Mucosa of stomach (tissue), 1 donor: ENCODE measurements around the gene CACNA1E.

ENCODE experiments used
- H3K27me3 ChIP-seq: one replicate; pipeline ENCODE4 v1.7.0; 2013; ENCODE audit warnings: mild to moderate bottlenecking, low read length; ENCODE audit not compliant: control insufficient read depth, insufficient read depth
- H3K36me3 ChIP-seq: one replicate; pipeline ENCODE4 v1.7.0; 2013; ENCODE audit warnings: low read length; ENCODE audit not compliant: control insufficient read depth, insufficient read depth
- H3K4me1 ChIP-seq: one replicate; pipeline ENCODE4 v1.7.0; 2013; ENCODE audit warnings: mild to moderate bottlenecking, low read length; ENCODE audit not compliant: control insufficient read depth, insufficient read depth
- H3K4me3 ChIP-seq: one replicate; pipeline ENCODE4 v1.7.0; 2013; ENCODE audit warnings: low read length
- H3K9ac ChIP-seq: one replicate; pipeline ENCODE4 v1.7.0; 2013; ENCODE audit warnings: mild to moderate bottlenecking, low read length, moderate library complexity
- H3K9me3 ChIP-seq: one replicate; pipeline ENCODE4 v1.7.0; 2013; ENCODE audit warnings: mild to moderate bottlenecking, low read length, moderate library complexity; ENCODE audit not compliant: control insufficient read depth
- donor health status: Pancreatic carcinoma.

The CACNA1E gene

GRCh38 chr1:181769846-181770245 is 286.5 kb downstream of the CACNA1E start:
- Histone ChIP-seq H3K4me3 (no peak overlapping the region), H3K9me3 (no peaks in the 10 kb centered on the region), H3K36me3 (no peaks in the 10 kb centered on the region), H3K9ac (no peak overlapping the region), H3K4me1 (no peaks in the 10 kb centered on the region), H3K27me3 (no peaks in the 10 kb centered on the region)

DNA sequence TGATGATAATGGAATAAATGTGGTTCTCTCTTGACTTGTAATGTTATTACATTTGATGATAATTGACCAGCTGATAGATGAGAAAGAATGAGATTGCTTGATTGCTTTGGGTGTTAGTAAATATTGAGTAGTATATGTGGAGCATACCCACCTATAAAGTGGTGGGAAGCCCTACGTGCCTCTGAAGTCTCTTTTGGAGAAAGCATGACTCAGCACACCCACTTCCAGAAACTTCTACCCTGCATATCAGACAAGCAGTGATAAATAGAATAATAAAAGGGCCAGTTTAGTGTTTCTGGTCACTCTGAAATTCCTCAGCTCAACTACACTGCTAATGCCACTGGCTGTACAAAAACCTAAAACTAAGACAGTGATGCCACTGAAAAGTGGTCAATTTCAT is 289.4 kb downstream of the CACNA1E start:
- no peaks in the 10 kb centered on the region for H3K36me3 ChIP-seq
- no peaks in the 10 kb centered on the region for H3K4me1 ChIP-seq
- no peak overlapping the region for H3K9ac ChIP-seq
- H3K9me3 ChIP-seq = no peaks in the 10 kb centered on the region
- no peaks in the 10 kb centered on the region for H3K27me3 ChIP-seq
- H3K4me3 ChIP-seq = no peak overlapping the region

DNA sequence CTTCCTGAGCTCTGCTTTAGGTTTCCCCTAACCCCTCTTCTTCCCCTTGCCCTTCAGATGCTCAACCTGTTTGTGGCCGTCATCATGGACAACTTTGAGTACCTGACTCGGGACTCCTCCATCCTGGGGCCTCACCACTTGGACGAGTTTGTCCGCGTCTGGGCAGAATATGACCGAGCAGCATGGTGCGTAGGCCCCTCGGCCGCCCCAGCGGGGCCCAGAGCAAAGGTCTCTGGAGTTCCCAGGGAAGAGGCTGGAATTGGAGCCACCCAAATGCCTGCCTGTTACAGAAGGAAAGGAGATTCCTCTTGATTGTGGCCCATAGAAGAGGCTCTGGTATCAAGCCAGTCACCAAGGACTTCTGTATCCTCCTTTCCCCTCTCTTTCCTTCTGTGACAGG is 292.7 kb downstream of the CACNA1E start:
- no peak overlapping the region for H3K4me3 ChIP-seq
- H3K9ac ChIP-seq = no peak overlapping the region
- no peaks in the 10 kb centered on the region for H3K4me1 ChIP-seq
- no peaks in the 10 kb centered on the region for H3K27me3 ChIP-seq
- no peaks in the 10 kb centered on the region for H3K36me3 ChIP-seq
- no peaks in the 10 kb centered on the region for H3K9me3 ChIP-seq

DNA sequence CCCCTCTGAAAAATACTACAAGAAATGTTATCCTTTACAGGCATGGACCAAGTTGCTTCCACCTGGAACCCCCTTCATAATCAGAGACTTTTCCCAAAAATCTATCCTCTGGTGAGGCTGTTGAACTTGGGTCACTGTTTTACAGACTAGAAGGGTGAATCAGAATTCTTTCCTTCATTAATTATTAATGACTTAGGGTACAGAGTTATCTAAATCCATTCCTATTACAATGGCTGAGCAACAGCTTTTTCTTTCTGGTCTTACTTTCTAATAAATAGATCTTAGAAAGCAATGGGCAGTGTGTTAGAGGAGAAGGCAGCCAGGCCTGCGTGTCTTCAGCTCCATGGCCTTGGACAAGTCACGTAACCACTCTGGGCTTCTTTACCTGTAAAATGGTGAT is 294.0 kb downstream of the CACNA1E start:
- no peaks in the 10 kb centered on the region for H3K9me3 ChIP-seq
- no peaks in the 10 kb centered on the region for H3K27me3 ChIP-seq
- H3K4me1 ChIP-seq = no peaks in the 10 kb centered on the region
- no peaks in the 10 kb centered on the region for H3K36me3 ChIP-seq
- no peak overlapping the region for H3K4me3 ChIP-seq
- H3K9ac ChIP-seq = no peak overlapping the region

- Histone ChIP-seq H3K4me1 (no peaks in the 10 kb centered on the region), H3K27me3 (no peaks in the 10 kb centered on the region), H3K36me3 (no peaks in the 10 kb centered on the region)
Observed at GRCh38 chr1:181777812-181778211, 294.5 kb downstream of the CACNA1E start.

DNA sequence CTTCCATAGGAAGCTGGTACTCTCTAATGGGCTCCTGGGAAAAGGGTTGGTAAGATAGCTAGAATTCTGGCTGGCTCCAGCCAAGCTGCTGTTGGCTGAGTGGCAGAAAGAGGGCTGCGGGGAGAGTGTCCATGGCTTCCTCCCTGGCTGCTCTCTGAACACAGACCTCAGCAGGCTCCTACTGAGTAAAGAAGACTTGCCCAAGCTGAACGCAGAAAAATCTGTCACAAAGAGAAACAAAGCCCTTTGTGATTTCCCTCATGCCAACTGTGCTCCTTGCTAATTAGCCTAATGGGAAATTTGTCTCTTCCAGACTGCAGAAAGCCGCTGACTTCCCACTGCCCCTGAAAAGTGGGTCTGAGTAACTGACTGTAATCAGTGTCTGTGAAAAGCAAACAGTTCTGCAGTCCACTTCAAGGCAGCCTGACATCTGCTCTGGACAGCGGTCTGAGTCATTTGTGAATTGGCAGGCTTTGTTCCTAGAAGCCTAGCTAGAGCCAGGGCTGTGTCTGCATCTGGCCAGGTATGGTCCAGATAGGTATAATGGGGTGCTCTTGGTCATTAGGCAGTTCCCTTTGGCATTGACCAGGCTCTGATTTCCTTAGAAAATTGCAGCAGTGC is 295.4 kb downstream of the CACNA1E start:
- H3K9ac ChIP-seq = no peak overlapping the region
- H3K36me3 ChIP-seq = no peaks in the 10 kb centered on the region
- no peaks in the 10 kb centered on the region for H3K9me3 ChIP-seq
- no peak overlapping the region for H3K4me3 ChIP-seq
- no peaks in the 10 kb centered on the region for H3K27me3 ChIP-seq
- H3K4me1 ChIP-seq = no peaks in the 10 kb centered on the region

More at GRCh38 chr1:181777812-181778211, 294.5 kb downstream of the CACNA1E start:
- Histone ChIP-seq H3K4me3 (no peak overlapping the region), H3K9ac (no peak overlapping the region), H3K9me3 (no peaks in the 10 kb centered on the region)

GRCh38 chr1:181779343-181779742 is 296.0 kb downstream of the CACNA1E start:
- no peaks in the 10 kb centered on the region for H3K4me1 ChIP-seq
- H3K4me3 ChIP-seq = no peak overlapping the region
- no peaks in the 10 kb centered on the region for H3K36me3 ChIP-seq
- H3K9ac ChIP-seq = no peak overlapping the region
- H3K9me3 ChIP-seq = no peaks in the 10 kb centered on the region
- H3K27me3 ChIP-seq = no peaks in the 10 kb centered on the region

- no peaks in the 10 kb centered on the region for H3K9me3 ChIP-seq
- H3K4me1 ChIP-seq = no peaks in the 10 kb centered on the region
- no peaks in the 10 kb centered on the region for H3K36me3 ChIP-seq
Observed at GRCh38 chr1:181783208-181783607, 299.9 kb downstream of the CACNA1E start.

DNA sequence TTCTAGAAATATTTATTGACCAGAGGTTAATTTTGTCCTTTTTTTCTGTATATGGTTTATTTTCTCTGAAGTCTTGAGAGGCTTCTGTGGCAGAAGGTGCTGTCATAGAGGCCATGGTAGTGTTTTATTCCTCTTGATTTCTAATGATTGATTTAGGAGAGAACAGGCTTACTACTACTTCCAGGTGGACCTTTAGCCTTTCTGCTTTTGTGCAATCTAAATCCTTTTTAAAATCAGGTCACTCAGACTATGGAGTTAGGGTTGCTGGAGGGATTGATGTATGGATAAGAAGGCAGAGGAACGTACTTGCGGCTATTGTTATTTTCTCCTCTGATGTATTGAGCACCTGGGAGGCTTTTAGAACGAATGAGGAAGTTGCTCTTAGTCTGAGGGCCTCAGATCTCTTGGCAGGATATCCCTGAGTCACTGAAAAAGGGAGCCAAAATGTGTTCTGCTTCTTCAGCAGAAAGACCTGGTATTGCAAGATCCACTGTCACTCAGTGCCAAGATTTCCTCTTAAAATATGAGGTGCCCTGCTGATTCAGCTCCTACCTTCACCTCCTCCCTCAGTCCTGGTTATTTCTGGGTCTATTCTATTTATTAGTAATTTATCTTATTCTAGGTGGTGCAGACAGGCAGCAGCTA is 300.8 kb downstream of the CACNA1E start:
- no peaks in the 10 kb centered on the region for H3K9me3 ChIP-seq
- no peaks in the 10 kb centered on the region for H3K4me1 ChIP-seq
- H3K9ac ChIP-seq = no peak overlapping the region
- H3K27me3 ChIP-seq = no peaks in the 10 kb centered on the region
- H3K36me3 ChIP-seq = no peaks in the 10 kb centered on the region
- no peak overlapping the region for H3K4me3 ChIP-seq

More at GRCh38 chr1:181783208-181783607, 299.9 kb downstream of the CACNA1E start:
- no peak overlapping the region for H3K9ac ChIP-seq
- no peaks in the 10 kb centered on the region for H3K27me3 ChIP-seq
- H3K4me3 ChIP-seq = no peak overlapping the region

DNA sequence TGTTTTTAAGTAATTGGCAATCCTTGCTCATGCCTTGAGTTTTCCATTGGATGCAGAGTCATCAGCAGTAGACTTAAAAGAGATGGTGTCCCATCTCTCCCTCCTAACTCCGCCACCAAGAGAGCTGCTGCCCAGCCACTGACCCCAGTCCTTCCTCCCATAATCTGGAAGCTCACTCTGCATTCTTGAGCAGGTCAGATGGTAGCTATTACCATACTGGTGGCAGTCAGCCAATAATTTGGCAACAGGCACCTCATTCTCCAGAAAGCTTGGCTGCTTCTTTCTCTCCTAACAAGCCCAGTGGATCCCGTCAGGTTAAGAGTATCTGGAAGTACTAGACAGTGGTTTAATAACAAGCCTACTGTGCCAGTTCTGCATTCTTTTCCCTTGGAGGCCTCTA is 306.1 kb downstream of the CACNA1E start:
- Histone ChIP-seq H3K4me1 (no peaks in the 10 kb centered on the region), H3K27me3 (no peaks in the 10 kb centered on the region), H3K9me3 (no peaks in the 10 kb centered on the region), H3K36me3 (no peaks in the 10 kb centered on the region), H3K4me3 (no peak overlapping the region), H3K9ac (no peak overlapping the region)

- Histone ChIP-seq H3K4me3 (no peak overlapping the region), H3K36me3 (no peaks in the 10 kb centered on the region), H3K27me3 (no peaks in the 10 kb centered on the region), H3K4me1 (no peaks in the 10 kb centered on the region), H3K9me3 (no peaks in the 10 kb centered on the region), H3K9ac (no peak overlapping the region)
Observed at GRCh38 chr1:181791721-181792120, 308.4 kb downstream of the CACNA1E start.

DNA sequence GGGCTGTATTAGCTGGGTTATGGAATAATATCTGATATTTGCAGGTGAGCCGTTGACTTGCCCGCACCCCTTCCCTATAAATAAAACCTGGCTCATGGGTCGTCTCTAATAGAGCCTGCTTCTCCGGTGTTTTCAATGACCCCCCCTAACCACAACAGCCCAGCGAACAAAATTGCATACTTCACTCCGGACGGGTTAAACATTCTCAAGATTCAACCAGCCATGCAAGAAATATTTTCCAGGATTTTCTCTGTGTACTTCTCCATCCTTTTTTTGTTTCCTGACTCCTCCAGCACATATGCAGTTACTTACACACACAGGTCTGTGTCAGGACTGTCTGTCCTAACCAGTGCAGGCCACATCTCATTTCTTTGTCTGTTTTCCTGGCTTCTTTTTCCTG is 310.5 kb downstream of the CACNA1E start:
- no peak overlapping the region for H3K4me3 ChIP-seq
- H3K36me3 ChIP-seq = no peaks in the 10 kb centered on the region
- H3K4me1 ChIP-seq = no peaks in the 10 kb centered on the region
- no peak overlapping the region for H3K9ac ChIP-seq
- H3K9me3 ChIP-seq = no peaks in the 10 kb centered on the region
- H3K27me3 ChIP-seq = no peaks in the 10 kb centered on the region
